HCT116 (cell line): ENCODE data around the gene SYMPK. TPM values are rescaled to one million over a fixed set of nuclear protein-coding genes. Genes with fewer than 3 reads are reported as not detected.
A peak's percentile ranks its signal among the peaks of the same experiment; 100 is the strongest.

Source experiments
- ATAC-seq: fragments of 200-7000 bp; cut with Tn5 transposase; 2 replicates; pipeline ENCODE4 v1.9.1; 2020; ENCODE audit warnings: mild to moderate bottlenecking, moderate library complexity
- BruUV-seq: library from RNA; stranded (reverse); fragments of 400-500 nt; replicated peaks from 2 replicates; lab custom pipeline; 2021; lab: Mats Ljungman, UMichigan
- CTCF ChIA-PET: fragments of 300-600 bp; sonication (Branson Sonifier 250); formaldehyde crosslinking; loops from one replicate; lab custom pipeline; 2021; ENCODE audit warnings: antibody characterized with exemption; lab: Charles Lee
- POLR2A ChIA-PET: fragments of 300-600, 350-600 bp; sonication (Branson Sonifier 250); formaldehyde crosslinking; loops from one replicate; lab custom pipeline; 2021; ENCODE audit warnings: antibody characterized with exemption; lab: Charles Lee
- RAD21 ChIA-PET, 2 experiments: fragments of 300-600 bp; sonication (Branson Sonifier 250); formaldehyde crosslinking; loops; one replicate each; lab custom pipeline; 2023; ENCODE audit warnings: low total read pairs in 2 of 2; ENCODE audit not compliant: uncharacterized antibody in 2 of 2, unreplicated experiment in 2 of 2, low non-redundant PET in 1 of 2; lab: Charles Lee
- DNase-seq: peaks from one replicate; pipeline ENCODE4 v3.0.0-alpha.2; 2010; ENCODE audit warnings: low read depth, low spot score
- H2AFZ ChIP-seq: fragments of 200-600 bp; shearing (Covaris generic), sonication (generic); 2 replicates; pipeline ENCODE4 v1.6.1; 2017; ENCODE audit warnings: low read depth, mixed run types, mixed read lengths, antibody characterized with exemption, low read length; ENCODE audit not compliant: poor library complexity, severe bottlenecking
- H3K27ac ChIP-seq: 2 replicates; pipeline ENCODE4 v1.5.1; 2012; ENCODE audit warnings: low read depth, low read length
- H3K27me3 ChIP-seq: fragments of 200-600 bp; sonication (generic); 2 replicates; pipeline ENCODE4 v1.6.1; 2016; ENCODE audit warnings: mixed run types, low read length, mixed read lengths; ENCODE audit not compliant: insufficient read depth
- H3K36me3 ChIP-seq, 2 experiments: fragments of 200-500 bp in 1 of 2; fragments of 200-600 bp in 1 of 2; sonication (Bioruptor generic) in 1 of 2; sonication (generic) in 1 of 2; 2 replicates each; pipeline versions ENCODE4 v1.5.1 to v1.6.1; 2014 to 2016; ENCODE audit warnings: low read length in 2 of 2, inconsistent platforms in 1 of 2, mixed read lengths in 1 of 2, mixed run types in 1 of 2; ENCODE audit not compliant: insufficient read depth in 2 of 2, control insufficient read depth in 1 of 2
- H3K4me1 ChIP-seq, 2 experiments: fragments of 200-600 bp in 1 of 2; sonication (generic) in 1 of 2; 2 replicates each; pipeline versions ENCODE4 v1.5.1 to v1.6.1; 2012 to 2017; ENCODE audit warnings: low read length in 2 of 2, inconsistent platforms in 1 of 2, mild to moderate bottlenecking in 1 of 2, mixed read lengths in 1 of 2, mixed run types in 1 of 2, moderate library complexity in 1 of 2; ENCODE audit not compliant: insufficient read depth in 2 of 2, control insufficient read depth in 1 of 2
- H3K4me2 ChIP-seq: fragments of 200-600 bp; sonication (generic); 2 replicates; pipeline ENCODE4 v1.6.1; 2017; ENCODE audit warnings: mixed run types, low read length, mixed read lengths
- H3K4me3 ChIP-seq, 2 experiments: fragments of 200-600 bp in 1 of 2; sonication (generic) in 1 of 2; replicated peaks in 1 of 2; 2 replicates each; pipeline ENCODE4 v1.5.1; 2011 to 2016; ENCODE audit warnings: low read length in 2 of 2, control low read depth in 1 of 2, low read depth in 1 of 2, mild to moderate bottlenecking in 1 of 2, mixed read lengths in 1 of 2, mixed run types in 1 of 2
- H3K79me2 ChIP-seq: fragments of 200-600 bp; sonication (generic); 2 replicates; pipeline ENCODE4 v1.6.1; 2017; ENCODE audit warnings: mild to moderate bottlenecking, mixed run types, low read length, moderate library complexity, mixed read lengths; ENCODE audit not compliant: insufficient read depth
- H3K9ac ChIP-seq: fragments of 200-600 bp; sonication (generic); 2 replicates; pipeline ENCODE4 v1.6.1; 2016; ENCODE audit warnings: low read length, mixed read lengths
- H3K9me2 ChIP-seq: fragments of 200-600 bp; sonication (generic), shearing (Covaris generic); 2 replicates; pipeline ENCODE4 v1.6.1; 2017; ENCODE audit warnings: mixed run types, mild to moderate bottlenecking, moderate library complexity; ENCODE audit not compliant: insufficient read depth
- H3K9me3 ChIP-seq, 2 experiments: fragments of 200-500 bp in 1 of 2; fragments of 200-600 bp in 1 of 2; sonication (Bioruptor generic) in 1 of 2; sonication (generic) in 1 of 2; 2 replicates each; pipeline ENCODE4 v1.6.1; 2014 to 2017; ENCODE audit warnings: low read length in 2 of 2, mixed read lengths in 2 of 2, inconsistent platforms in 1 of 2, low read depth in 1 of 2, mild to moderate bottlenecking in 1 of 2, mixed run types in 1 of 2, moderate library complexity in 1 of 2; ENCODE audit not compliant: control insufficient read depth in 1 of 2, insufficient read depth in 1 of 2
- H4K20me1 ChIP-seq: fragments of 200-600 bp; sonication (generic), shearing (Covaris generic); 2 replicates; pipeline ENCODE4 v1.6.1; 2017; ENCODE audit warnings: mixed run types, mild to moderate bottlenecking, moderate library complexity; ENCODE audit not compliant: insufficient read depth
- CBX3 ChIP-seq: IDR thresholded peaks from 2 replicates; pipeline ENCODE4 v1.6.1; 2012; ENCODE audit warnings: low read depth
- CEBPB ChIP-seq: IDR thresholded peaks from 2 replicates; pipeline ENCODE4 v1.6.1; 2012; ENCODE audit warnings: low read depth
- EZH2phosphoT487 ChIP-seq: fragments of 200-600 bp; IDR thresholded peaks from 2 replicates; pipeline ENCODE4 v1.6.1; 2018; ENCODE audit warnings: antibody characterized with exemption, borderline replicate concordance
- POLR2A ChIP-seq: IDR thresholded peaks from 2 replicates; pipeline ENCODE4 v1.7.0; 2011; ENCODE audit warnings: borderline replicate concordance; ENCODE audit not compliant: insufficient read depth, insufficient read length; ENCODE audit errors: extremely low read depth
- POLR2AphosphoS5 ChIP-seq: IDR thresholded peaks from 2 replicates; pipeline ENCODE4 v1.6.1; 2011; ENCODE audit warnings: mild to moderate bottlenecking, low read depth, low read length, moderate library complexity
- RAD21 ChIP-seq: IDR thresholded peaks from 2 replicates; pipeline ENCODE4 v1.6.1; 2012; ENCODE audit warnings: low read depth, mild to moderate bottlenecking
- TCF7L2 ChIP-seq: IDR thresholded peaks from 2 replicates; pipeline ENCODE4 v1.7.0; 2011; ENCODE audit warnings: borderline replicate concordance, inconsistent platforms; ENCODE audit not compliant: insufficient read depth, insufficient read length; ENCODE audit errors: extremely low read depth
- intact Hi-C: fragments of 100-400 bp; cut with micrococcal nuclease; formaldehyde crosslinking; loops from 2 replicates; pipeline ENCODE4 v1.10.0; 2022
- total RNA-seq: library from RNA; stranded (reverse); gene quantifications from one replicate; pipeline ENCODE4 v1.2.1, GENCODE V29; 2021; ENCODE audit not compliant: unreplicated experiment
- TF ChIP-seq, protein P1 (sequence below), 3 experiments: fragments of 200-600 bp in 1 of 3; sonication (generic) in 1 of 3; IDR thresholded peaks in 2 of 3; conservative IDR thresholded peaks in 1 of 3; 2 replicates each; pipeline ENCODE4 v1.5.1; 2012 to 2017; ENCODE audit warnings: low read depth in 2 of 3, low read length in 2 of 3, antibody characterized with exemption in 1 of 3, borderline replicate concordance in 1 of 3, control low read depth in 1 of 3, mild to moderate bottlenecking in 1 of 3, mixed read lengths in 1 of 3, mixed run types in 1 of 3, moderate library complexity in 1 of 3; ENCODE audit not compliant: insufficient read depth in 1 of 3

The SYMPK gene
- total RNA-seq, 1 experiment from 2014 or later = 117 TPM

DNA sequence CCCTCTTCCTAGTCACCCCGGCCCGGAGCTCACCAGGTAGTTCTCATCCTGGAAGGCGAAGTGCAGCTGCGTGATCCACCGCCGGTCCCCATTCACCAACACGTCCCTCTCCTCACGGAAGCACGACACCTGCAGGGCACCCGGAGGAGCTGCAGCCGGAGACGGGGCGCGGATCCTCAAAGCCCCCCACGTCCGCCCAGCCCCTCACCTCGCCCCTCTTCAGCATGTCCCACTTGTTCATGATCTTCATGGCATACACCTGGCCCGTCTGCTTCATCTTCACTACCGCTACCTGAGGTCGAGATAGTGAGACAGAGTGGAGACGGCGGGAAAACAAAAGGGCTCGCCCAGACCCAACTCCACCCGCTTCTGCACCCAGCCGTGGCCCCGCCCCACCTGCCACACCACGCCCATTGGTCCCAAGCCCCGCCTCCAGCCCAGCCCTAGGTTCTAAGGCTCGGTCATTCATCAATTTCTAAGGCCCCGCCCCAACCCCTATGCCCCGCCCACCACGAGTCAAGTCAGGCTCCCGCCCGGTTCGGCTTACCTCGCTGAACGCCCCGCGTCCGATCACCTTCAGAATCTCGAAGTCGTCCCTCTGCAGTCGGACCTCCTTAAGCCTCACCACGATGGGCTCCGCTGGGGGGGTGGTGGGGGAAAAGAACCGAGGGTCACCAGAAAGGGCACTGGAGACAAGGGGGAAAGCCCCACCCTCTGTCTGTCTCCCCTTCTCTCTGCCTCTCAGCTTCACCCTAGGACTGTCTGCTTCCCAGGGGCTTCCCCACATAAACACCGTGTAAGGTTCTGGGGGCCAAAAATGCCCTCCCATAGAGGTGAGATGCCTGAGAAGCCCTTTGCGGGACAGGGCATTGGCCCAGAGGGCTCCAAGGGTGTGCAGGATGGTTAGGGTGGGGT, 83.5 kb downstream of the SYMPK start:
- Histone ChIP-seq H3K4me1 (peaks cover 45 to 60% of the 10 kb centered on the region in 2 experiments), H3K4me2 (peak overlapping the region; percentile 84), H3K9me2 (no peaks in the 10 kb centered on the region), H3K9ac (peak overlapping the region; percentile 52), H2AFZ (no peak overlapping the region), H3K27me3 (no peaks in the 10 kb centered on the region), H3K4me3 (peak overlapping the region; percentile 53 to 59), H3K9me3 (no peaks in the 10 kb centered on the region), H4K20me1 (no peaks in the 10 kb centered on the region), H3K36me3 (peaks cover 0 to 10% of the 10 kb centered on the region in 2 experiments; a peak in 3 of 4 replicates), H3K27ac (peak overlapping the region; percentile 91), H3K79me2 (no peaks in the 10 kb centered on the region)
- BruUV-seq = no TSS peak
- ATAC-seq = peak; percentile 85
- ChIA-PET CTCF (interaction anchor here (0.7 to 2.2 kb wide), 11 partner anchors 10 to 297 kb away, joined by 3 to 71 read pairs (median 4); partner anchors contain the start of genes DMWD, QPCTL and SIX5), POLR2A (interaction anchor here (0.6 to 5.1 kb wide), 3 partner anchors 10 to 80 kb away, joined by 3 to 50 read pairs (median 3); partner anchors contain the start of gene SIX5), RAD21 (interaction anchor here (0.7 to 1.1 kb wide), 2 partner anchors 10 kb away, joined by 4 to 7 read pairs; partner anchors contain the start of gene SIX5 (in 2 of the 2))
- peak; percentile 87 for DNase-seq
- TF ChIP-seq CBX3 = no peak
- peak; percentile 46; the same call in 1 of the 2 replicates for TF ChIP-seq POLR2AphosphoS5
- TF ChIP-seq RAD21 = peak; percentile 57; the same call in 1 of the 2 replicates
- TF ChIP-seq EZH2phosphoT487 = no peak
- TF ChIP-seq, protein P1, sequence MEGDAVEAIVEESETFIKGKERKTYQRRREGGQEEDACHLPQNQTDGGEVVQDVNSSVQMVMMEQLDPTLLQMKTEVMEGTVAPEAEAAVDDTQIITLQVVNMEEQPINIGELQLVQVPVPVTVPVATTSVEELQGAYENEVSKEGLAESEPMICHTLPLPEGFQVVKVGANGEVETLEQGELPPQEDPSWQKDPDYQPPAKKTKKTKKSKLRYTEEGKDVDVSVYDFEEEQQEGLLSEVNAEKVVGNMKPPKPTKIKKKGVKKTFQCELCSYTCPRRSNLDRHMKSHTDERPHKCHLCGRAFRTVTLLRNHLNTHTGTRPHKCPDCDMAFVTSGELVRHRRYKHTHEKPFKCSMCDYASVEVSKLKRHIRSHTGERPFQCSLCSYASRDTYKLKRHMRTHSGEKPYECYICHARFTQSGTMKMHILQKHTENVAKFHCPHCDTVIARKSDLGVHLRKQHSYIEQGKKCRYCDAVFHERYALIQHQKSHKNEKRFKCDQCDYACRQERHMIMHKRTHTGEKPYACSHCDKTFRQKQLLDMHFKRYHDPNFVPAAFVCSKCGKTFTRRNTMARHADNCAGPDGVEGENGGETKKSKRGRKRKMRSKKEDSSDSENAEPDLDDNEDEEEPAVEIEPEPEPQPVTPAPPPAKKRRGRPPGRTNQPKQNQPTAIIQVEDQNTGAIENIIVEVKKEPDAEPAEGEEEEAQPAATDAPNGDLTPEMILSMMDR (IDR thresholded peaks at IDR 0.05 in 2 of 3, conservative IDR thresholded peaks at IDR 0.05 in 1 of 3; ENCODE audit: borderline replicate concordance in 1 of 3, insufficient read depth in 1 of 3, low read depth in 2 of 3, low read length in 2 of 3) = peak in 2 of 3 experiments; percentile 83 to 90; a peak in 5 of 6 replicates
- TF ChIP-seq TCF7L2 = peak; percentile 61
- no peak for TF ChIP-seq CEBPB
- peak; percentile 30 for TF ChIP-seq POLR2A
- intact Hi-C loops = loop anchor here (1.0 to 10.0 kb wide), 2 partner anchors 9 to 685 kb away; partner anchors contain the start of gene PPP1R37
